Parathyroid adenoma (tissue), 2 donors: ENCODE data around the gene HPDL.
A peak's percentile ranks its signal among the peaks of the same experiment; 100 is the strongest.
"Not testable (repeated sequence)": the region's sequence is repeated elsewhere in the genome, so short reads cannot be mapped to it uniquely, and the experiment has no call there.

ENCODE experiments used
- H2AFZ ChIP-seq: fragments of 300-600 bp; sonication (generic); one replicate; pipeline ENCODE4 v1.7.0; 2017; ENCODE audit warnings: antibody characterized with exemption, mild to moderate bottlenecking
- H3K27ac ChIP-seq: fragments of 300-600 bp; sonication (generic); one replicate; pipeline ENCODE4 v1.7.0; 2017
- H3K27me3 ChIP-seq: fragments of 300-600 bp; sonication (generic); one replicate; pipeline ENCODE4 v1.7.0; 2017; ENCODE audit warnings: low read length; ENCODE audit not compliant: control insufficient read depth, insufficient read depth
- H3K36me3 ChIP-seq: fragments of 300-600 bp; sonication (generic); one replicate; pipeline ENCODE4 v1.7.0; 2017; ENCODE audit warnings: low read length; ENCODE audit not compliant: control insufficient read depth, insufficient read depth
- H3K4me1 ChIP-seq: fragments of 300-600 bp; sonication (generic); one replicate; pipeline ENCODE4 v1.7.0; 2017; ENCODE audit warnings: control low read depth
- H3K4me2 ChIP-seq: fragments of 300-600 bp; sonication (generic); one replicate; pipeline ENCODE4 v1.7.0; 2017; ENCODE audit warnings: low read length
- H3K4me3 ChIP-seq: fragments of 300-600 bp; sonication (generic); one replicate; pipeline ENCODE4 v1.7.0; 2017; ENCODE audit warnings: low read depth, low read length
- H3K79me2 ChIP-seq: fragments of 300-600 bp; sonication (generic); one replicate; pipeline ENCODE4 v1.7.0; 2017; ENCODE audit warnings: control low read depth
- H3K9ac ChIP-seq: fragments of 300-600 bp; sonication (generic); one replicate; pipeline ENCODE4 v1.7.0; 2017; ENCODE audit warnings: mild to moderate bottlenecking
- H3K9me3 ChIP-seq: fragments of 300-600 bp; sonication (generic); one replicate; pipeline ENCODE4 v1.7.0; 2017; ENCODE audit warnings: low read length; ENCODE audit not compliant: control insufficient read depth
- CTCF ChIP-seq: fragments of 300-600 bp; sonication (generic); IDR thresholded peaks from one replicate; pipeline ENCODE4 v1.7.0; 2017; ENCODE audit warnings: antibody characterized with exemption, mild to moderate bottlenecking
- donor health status: primary hyperparathyroidism.

The HPDL gene

DNA sequence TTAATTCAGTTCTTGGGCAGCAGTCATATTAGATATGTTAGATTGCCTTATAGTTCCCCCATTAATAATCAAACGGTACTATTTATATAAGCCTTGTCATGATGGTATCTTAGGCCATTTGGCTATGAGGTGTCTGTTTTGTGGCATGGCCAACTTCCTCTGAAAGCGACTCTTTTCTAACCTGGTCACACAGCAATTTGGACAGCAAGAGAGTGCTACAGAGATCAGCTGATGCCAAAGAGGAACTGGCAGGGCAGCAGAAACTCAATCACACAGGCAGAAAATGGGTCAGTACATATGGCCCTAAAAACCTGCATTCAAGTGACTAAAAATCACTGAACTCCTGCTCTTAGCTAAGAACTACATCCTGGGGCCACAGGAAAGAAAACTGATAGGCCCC, 27.0 kb downstream of the HPDL start:
- Histone ChIP-seq H3K79me2 (no peaks in the 10 kb centered on the region), H3K9me3 (no peaks in the 10 kb centered on the region), H2AFZ (no peak overlapping the region), H3K27ac (no peak overlapping the region), H3K36me3 (no peaks in the 10 kb centered on the region), H3K9ac (no peak overlapping the region), H3K4me1 (peaks cover 13% of the 10 kb centered on the region), H3K4me3 (no peak overlapping the region), H3K27me3 (no peaks in the 10 kb centered on the region), H3K4me2 (no peak overlapping the region)
- TF ChIP-seq CTCF, result no peak

DNA sequence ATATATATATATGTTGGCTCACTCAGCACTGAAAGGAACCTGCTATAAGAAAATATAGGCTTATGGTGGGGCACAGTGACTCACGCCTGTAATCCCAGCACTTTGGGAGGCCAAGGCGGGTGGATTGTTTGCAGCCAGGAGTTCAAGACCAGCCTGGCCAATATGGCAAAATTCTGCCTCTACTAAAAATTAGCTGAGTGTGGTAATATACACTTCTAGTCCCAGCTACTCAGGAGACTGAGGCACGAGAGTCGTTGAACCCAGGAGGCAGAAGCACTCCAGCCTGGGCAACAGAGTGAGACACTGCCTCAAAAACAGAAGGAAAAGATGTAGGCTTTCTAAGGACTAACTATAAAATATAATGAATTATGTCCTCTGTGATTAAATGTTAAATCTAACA, 28.1 kb downstream of the HPDL start:
- no peak overlapping the region for H3K4me2 ChIP-seq
- H3K9me3 ChIP-seq, result no peaks in the 10 kb centered on the region
- H3K4me1 ChIP-seq, result peaks cover 4% of the 10 kb centered on the region
- no peaks in the 10 kb centered on the region for H3K36me3 ChIP-seq
- no peak overlapping the region for H2AFZ ChIP-seq
- H3K79me2 ChIP-seq, result no peaks in the 10 kb centered on the region
- no peak for TF ChIP-seq CTCF
- H3K27ac ChIP-seq, result no peak overlapping the region
- H3K4me3 ChIP-seq, result no peak overlapping the region
- H3K27me3 ChIP-seq, result no peaks in the 10 kb centered on the region
- no peak overlapping the region for H3K9ac ChIP-seq

- no peak overlapping the region for H2AFZ ChIP-seq
- H3K79me2 ChIP-seq, result no peaks in the 10 kb centered on the region
- H3K9ac ChIP-seq, result no peak overlapping the region
- no peak overlapping the region for H3K4me3 ChIP-seq
- peaks cover 9% of the 10 kb centered on the region for H3K4me1 ChIP-seq
- no peaks in the 10 kb centered on the region for H3K27me3 ChIP-seq
- no peak overlapping the region for H3K27ac ChIP-seq
- no peak overlapping the region for H3K4me2 ChIP-seq
- no peak for TF ChIP-seq CTCF
- no peaks in the 10 kb centered on the region for H3K36me3 ChIP-seq
- no peaks in the 10 kb centered on the region for H3K9me3 ChIP-seq
These were observed 29.0 kb downstream of the HPDL start for GRCh38 chr1:45355683-45356082.

- no peak overlapping the region for H3K4me3 ChIP-seq
- no peak for TF ChIP-seq CTCF
- peaks cover 9% of the 10 kb centered on the region for H3K4me1 ChIP-seq
- no peaks in the 10 kb centered on the region for H3K9me3 ChIP-seq
- no peak overlapping the region for H2AFZ ChIP-seq
- H3K79me2 ChIP-seq, result no peaks in the 10 kb centered on the region
- no peak overlapping the region for H3K9ac ChIP-seq
- no peak overlapping the region for H3K4me2 ChIP-seq
- H3K27me3 ChIP-seq, result no peaks in the 10 kb centered on the region
- H3K27ac ChIP-seq, result no peak overlapping the region
- H3K36me3 ChIP-seq, result no peaks in the 10 kb centered on the region
These were observed 29.5 kb downstream of the HPDL start for GRCh38 chr1:45356186-45356585.

DNA sequence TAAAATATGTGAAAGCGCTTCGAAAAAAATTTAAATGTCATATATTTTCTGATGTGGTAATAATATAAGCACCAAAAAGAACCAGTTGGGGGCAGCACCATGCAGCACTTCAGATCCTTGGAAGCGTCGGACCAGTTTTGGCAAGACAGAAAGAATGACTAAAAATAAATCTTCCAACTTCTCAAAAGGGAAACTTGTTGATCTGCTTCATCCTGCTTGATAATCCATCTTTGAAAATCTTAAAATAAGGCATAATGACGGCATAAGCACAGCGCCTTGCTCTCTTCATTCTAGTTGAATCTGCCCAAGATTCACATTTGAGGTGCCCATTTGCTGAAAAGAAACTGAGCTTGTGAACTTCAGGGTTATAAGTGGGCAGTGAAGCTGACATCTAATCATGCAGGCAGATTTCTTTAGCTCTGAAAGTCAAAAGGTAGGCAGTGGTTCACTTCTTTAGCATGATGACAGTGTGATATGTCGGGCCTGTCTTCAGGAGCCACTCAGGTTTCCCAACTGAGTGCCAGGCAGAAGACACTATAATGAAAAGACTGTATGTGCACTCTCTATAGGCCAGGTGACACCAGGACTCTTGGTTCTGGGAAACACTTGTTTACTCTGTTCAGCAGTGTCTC, 33.3 kb downstream of the HPDL start:
- peaks cover 9% of the 10 kb centered on the region for H3K4me1 ChIP-seq
- H3K4me2 ChIP-seq, result peak overlapping the region; percentile 45
- H3K36me3 ChIP-seq, result no peaks in the 10 kb centered on the region
- peak overlapping the region; percentile 51 for H3K27ac ChIP-seq
- H3K4me3 ChIP-seq, result peak overlapping the region; percentile 6
- peak; percentile 63 for TF ChIP-seq CTCF
- H3K79me2 ChIP-seq, result no peaks in the 10 kb centered on the region
- H3K27me3 ChIP-seq, result no peaks in the 10 kb centered on the region
- H3K9ac ChIP-seq, result no peak overlapping the region
- peak overlapping the region; percentile 61 for H2AFZ ChIP-seq
- no peaks in the 10 kb centered on the region for H3K9me3 ChIP-seq

DNA sequence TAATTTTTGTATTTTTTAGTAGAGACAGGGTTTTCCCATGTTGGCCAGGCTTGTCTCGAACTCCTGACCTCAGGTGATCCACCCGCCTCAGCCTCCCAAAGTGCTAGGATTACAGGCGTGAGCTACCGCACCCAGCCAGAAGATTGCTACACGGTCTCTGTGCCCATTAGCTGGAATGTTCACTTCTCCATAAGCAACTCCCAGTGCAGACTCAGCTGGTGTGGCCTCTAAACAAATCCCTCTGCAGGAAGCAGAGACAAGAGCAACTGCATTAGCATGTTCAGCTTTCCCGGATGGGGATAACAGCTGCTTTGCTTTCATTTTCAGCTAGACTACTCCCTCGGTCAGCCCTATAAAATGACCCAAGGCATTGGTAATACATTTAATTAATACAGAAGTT, 34.3 kb downstream of the HPDL start:
- H3K9ac ChIP-seq, result not testable (repeated sequence)
- H3K27ac ChIP-seq, result peak overlapping the region; percentile 29

More for the DNA sequence above, 34.3 kb downstream of the HPDL start:
- H3K4me2 ChIP-seq, H3K36me3 ChIP-seq, H3K9me3 ChIP-seq, H3K79me2 ChIP-seq, H3K27me3 ChIP-seq, H3K4me3 ChIP-seq, H3K4me1 ChIP-seq: not testable (repeated sequence)
- H2AFZ ChIP-seq, result peak overlapping the region; percentile 61
